ENCODE results near the gene RSRC1. TPM values are rescaled to one million over a fixed set of nuclear protein-coding genes. Genes with fewer than 3 reads are reported as not detected.
"Not testable (repeated sequence)": the region's sequence is repeated elsewhere in the genome, so short reads cannot be mapped to it uniquely, and the experiment has no call there.

The RSRC1 gene
- polyA plus RNA-seq, 2 donors = 10.9 to 12.3 TPM

- H3K36me3 ChIP-seq (ENCODE audit: control insufficient read depth in 2 of 2, insufficient read depth in 2 of 2, low read length in 1 of 2) = no peaks in the 10 kb centered on the region
- 0 to 1% methylated on average over 32 to 45 of the region's 45 CpGs for WGBS, 2 donors
- H3K27me3 ChIP-seq (ENCODE audit: control insufficient read depth in 1 of 2, insufficient read depth in 2 of 2, low read length in 2 of 2) = peaks cover 3 to 27% of the 10 kb centered on the region in 2 donors
- no peak overlapping the region for H3K27ac ChIP-seq (ENCODE audit: low read depth in 2 of 2, low read length in 1 of 2)
- peak overlapping the region; percentile 42 to 69 for H3K4me3 ChIP-seq (ENCODE audit: low read depth in 1 of 2, low read length in 2 of 2)
- peaks cover 9 to 19% of the 10 kb centered on the region in 2 donors for H3K4me1 ChIP-seq (ENCODE audit: control insufficient read depth in 2 of 2, insufficient read depth in 2 of 2, low read length in 1 of 2)
- peaks cover 0 to 2% of the 10 kb centered on the region in 2 donors for H3K9me3 ChIP-seq (ENCODE audit: control insufficient read depth in 2 of 2, insufficient read depth in 1 of 2, low read depth in 1 of 2, low read length in 1 of 2)
Measured at GRCh38 chr3:158105710-158106253, 4.1 kb upstream of the RSRC1 start.

GRCh38 chr3:158106766-158107471 is 3.0 kb upstream of the RSRC1 start:
- Histone ChIP-seq H3K27me3 (ENCODE audit: control insufficient read depth in 1 of 2, insufficient read depth in 2 of 2, low read length in 2 of 2) (peaks cover 0 to 22% of the 10 kb centered on the region in 2 donors), H3K4me3 (ENCODE audit: low read depth in 1 of 2, low read length in 2 of 2) (peak overlapping the region in 1 of 2 donors; percentile 69), H3K36me3 (ENCODE audit: control insufficient read depth in 2 of 2, insufficient read depth in 2 of 2, low read length in 1 of 2) (no peaks in the 10 kb centered on the region), H3K4me1 (ENCODE audit: control insufficient read depth in 2 of 2, insufficient read depth in 2 of 2, low read length in 1 of 2) (peaks cover 9 to 19% of the 10 kb centered on the region in 2 donors), H3K27ac (ENCODE audit: low read depth in 2 of 2, low read length in 1 of 2) (no peak overlapping the region), H3K9me3 (ENCODE audit: control insufficient read depth in 2 of 2, insufficient read depth in 1 of 2, low read depth in 1 of 2, low read length in 1 of 2) (peaks cover 0 to 2% of the 10 kb centered on the region in 2 donors)
- 7 to 9% methylated on average over 37 of the region's 37 CpGs for WGBS, 2 donors

GRCh38 chr3:158107605-158108444 is 2.1 kb upstream of the RSRC1 start:
- Histone ChIP-seq H3K9me3 (ENCODE audit: control insufficient read depth in 2 of 2, insufficient read depth in 1 of 2, low read depth in 1 of 2, low read length in 1 of 2) (peaks cover 0 to 2% of the 10 kb centered on the region in 2 donors), H3K4me3 (ENCODE audit: low read depth in 1 of 2, low read length in 2 of 2) (peak overlapping the region in 1 of 2 donors; percentile 69), H3K27ac (ENCODE audit: low read depth in 2 of 2, low read length in 1 of 2) (no peak overlapping the region), H3K4me1 (ENCODE audit: control insufficient read depth in 2 of 2, insufficient read depth in 2 of 2, low read length in 1 of 2) (peaks cover 9 to 19% of the 10 kb centered on the region in 2 donors), H3K36me3 (ENCODE audit: control insufficient read depth in 2 of 2, insufficient read depth in 2 of 2, low read length in 1 of 2) (no peaks in the 10 kb centered on the region), H3K27me3 (ENCODE audit: control insufficient read depth in 1 of 2, insufficient read depth in 2 of 2, low read length in 2 of 2) (peaks cover 0 to 18% of the 10 kb centered on the region in 2 donors)
- WGBS, 2 donors = 17 to 23% methylated on average over 15 of the region's 15 CpGs

GRCh38 chr3:158108445-158108985 is 1.4 kb upstream of the RSRC1 start:
- Histone ChIP-seq H3K36me3 (ENCODE audit: control insufficient read depth in 2 of 2, insufficient read depth in 2 of 2, low read length in 1 of 2) (no peaks in the 10 kb centered on the region), H3K4me1 (ENCODE audit: control insufficient read depth in 2 of 2, insufficient read depth in 2 of 2, low read length in 1 of 2) (peaks cover 9 to 13% of the 10 kb centered on the region in 2 donors), H3K27ac (ENCODE audit: low read depth in 2 of 2, low read length in 1 of 2) (no peak overlapping the region), H3K9me3 (ENCODE audit: control insufficient read depth in 2 of 2, insufficient read depth in 1 of 2, low read depth in 1 of 2, low read length in 1 of 2) (peaks cover 0 to under 1% of the 10 kb centered on the region in 2 donors), H3K27me3 (ENCODE audit: control insufficient read depth in 1 of 2, insufficient read depth in 2 of 2, low read length in 2 of 2) (peaks cover 0 to 11% of the 10 kb centered on the region in 2 donors), H3K4me3 (ENCODE audit: low read depth in 1 of 2, low read length in 2 of 2) (no peak overlapping the region)
- 22 to 23% methylated on average over 2 of the region's 2 CpGs for WGBS, 2 donors

GRCh38 chr3:158109295-158109803 is 540 bp upstream of the RSRC1 start:
- Histone ChIP-seq H3K27ac (ENCODE audit: low read depth in 2 of 2, low read length in 1 of 2) (no peak overlapping the region), H3K9me3 (ENCODE audit: control insufficient read depth in 2 of 2, insufficient read depth in 1 of 2, low read depth in 1 of 2, low read length in 1 of 2) (no peaks in the 10 kb centered on the region), H3K4me1 (ENCODE audit: control insufficient read depth in 2 of 2, insufficient read depth in 2 of 2, low read length in 1 of 2) (peaks cover 9 to 12% of the 10 kb centered on the region in 2 donors), H3K27me3 (ENCODE audit: control insufficient read depth in 1 of 2, insufficient read depth in 2 of 2, low read length in 2 of 2) (peaks cover 0 to 3% of the 10 kb centered on the region in 2 donors), H3K4me3 (ENCODE audit: low read depth in 1 of 2, low read length in 2 of 2) (peak overlapping the region; percentile 78 to 92), H3K36me3 (ENCODE audit: control insufficient read depth in 2 of 2, insufficient read depth in 2 of 2, low read length in 1 of 2) (no peaks in the 10 kb centered on the region)
- WGBS, 2 donors = 9% methylated on average over 9 of the region's 9 CpGs

GRCh38 chr3:158110658-158111018 is 749 bp downstream of the RSRC1 start:
- 17 to 19% methylated on average over 4 of the region's 4 CpGs for WGBS, 2 donors

GRCh38 chr3:158111861-158112260 is 2.0 kb downstream of the RSRC1 start:
- Histone ChIP-seq H3K36me3 (ENCODE audit: control insufficient read depth in 2 of 2, insufficient read depth in 2 of 2, low read length in 1 of 2) (no peaks in the 10 kb centered on the region), H3K9me3 (ENCODE audit: control insufficient read depth in 2 of 2, insufficient read depth in 1 of 2, low read depth in 1 of 2, low read length in 1 of 2) (no peaks in the 10 kb centered on the region), H3K27me3 (ENCODE audit: control insufficient read depth in 1 of 2, insufficient read depth in 2 of 2, low read length in 2 of 2) (peaks cover 0 to 2% of the 10 kb centered on the region in 2 donors), H3K4me1 (ENCODE audit: control insufficient read depth in 2 of 2, insufficient read depth in 2 of 2, low read length in 1 of 2) (peaks cover 2% of the 10 kb centered on the region in 2 donors), H3K27ac (ENCODE audit: low read depth in 2 of 2, low read length in 1 of 2) (no peak overlapping the region), H3K4me3 (ENCODE audit: low read depth in 1 of 2, low read length in 2 of 2) (no peak overlapping the region)
- 47 to 62% methylated on average over 2 of the region's 2 CpGs for WGBS, 2 donors

More at GRCh38 chr3:158110658-158111018, 749 bp downstream of the RSRC1 start:
- peak overlapping the region; percentile 78 to 92 for H3K4me3 ChIP-seq (ENCODE audit: low read depth in 1 of 2, low read length in 2 of 2)
- H3K27ac ChIP-seq (ENCODE audit: low read depth in 2 of 2, low read length in 1 of 2) = peak overlapping the region in 1 of 2 donors; percentile 91
- H3K4me1 ChIP-seq (ENCODE audit: control insufficient read depth in 2 of 2, insufficient read depth in 2 of 2, low read length in 1 of 2) = peaks cover 5% of the 10 kb centered on the region in 2 donors
- H3K9me3 ChIP-seq (ENCODE audit: control insufficient read depth in 2 of 2, insufficient read depth in 1 of 2, low read depth in 1 of 2, low read length in 1 of 2) = no peaks in the 10 kb centered on the region
- H3K36me3 ChIP-seq (ENCODE audit: control insufficient read depth in 2 of 2, insufficient read depth in 2 of 2, low read length in 1 of 2) = no peaks in the 10 kb centered on the region
- H3K27me3 ChIP-seq (ENCODE audit: control insufficient read depth in 1 of 2, insufficient read depth in 2 of 2, low read length in 2 of 2) = peaks cover 0 to 3% of the 10 kb centered on the region in 2 donors

- WGBS, 2 donors = 92 to 94% methylated on average over 2 of the region's 2 CpGs
- not testable (repeated sequence) for H3K4me3 ChIP-seq (ENCODE audit: low read depth in 1 of 2, low read length in 2 of 2); H3K27ac ChIP-seq (ENCODE audit: low read depth in 2 of 2, low read length in 1 of 2); H3K4me1 ChIP-seq (ENCODE audit: control insufficient read depth in 2 of 2, insufficient read depth in 2 of 2, low read length in 1 of 2); H3K36me3 ChIP-seq (ENCODE audit: control insufficient read depth in 2 of 2, insufficient read depth in 2 of 2, low read length in 1 of 2); H3K9me3 ChIP-seq (ENCODE audit: control insufficient read depth in 2 of 2, insufficient read depth in 1 of 2, low read depth in 1 of 2, low read length in 1 of 2); H3K27me3 ChIP-seq (ENCODE audit: control insufficient read depth in 1 of 2, insufficient read depth in 2 of 2, low read length in 2 of 2)
Measured at GRCh38 chr3:158113595-158113994, 3.7 kb downstream of the RSRC1 start.

- Histone ChIP-seq H3K27me3 (ENCODE audit: control insufficient read depth in 1 of 2, insufficient read depth in 2 of 2, low read length in 2 of 2) (no peaks in the 10 kb centered on the region), H3K36me3 (ENCODE audit: control insufficient read depth in 2 of 2, insufficient read depth in 2 of 2, low read length in 1 of 2) (no peaks in the 10 kb centered on the region), H3K9me3 (ENCODE audit: control insufficient read depth in 2 of 2, insufficient read depth in 1 of 2, low read depth in 1 of 2, low read length in 1 of 2) (no peaks in the 10 kb centered on the region), H3K4me3 (ENCODE audit: low read depth in 1 of 2, low read length in 2 of 2) (no peak overlapping the region), H3K27ac (ENCODE audit: low read depth in 2 of 2, low read length in 1 of 2) (no peak overlapping the region), H3K4me1 (ENCODE audit: control insufficient read depth in 2 of 2, insufficient read depth in 2 of 2, low read length in 1 of 2) (no peaks in the 10 kb centered on the region)
Measured at GRCh38 chr3:158120330-158120729, 10.4 kb downstream of the RSRC1 start.

Measured in esophagus (tissue), 2 donors.